ENCODE data around the gene NCOR1. TPM values are rescaled to one million over a fixed set of nuclear protein-coding genes. Genes with fewer than 3 reads are reported as not detected.
"Not testable (repeated sequence)": the region's sequence is repeated elsewhere in the genome, so short reads cannot be mapped to it uniquely, and the experiment has no call there.

NCOR1 gene
- total RNA-seq, 2 experiments from 2014 or later, result 68.0 to 134 TPM

DNA sequence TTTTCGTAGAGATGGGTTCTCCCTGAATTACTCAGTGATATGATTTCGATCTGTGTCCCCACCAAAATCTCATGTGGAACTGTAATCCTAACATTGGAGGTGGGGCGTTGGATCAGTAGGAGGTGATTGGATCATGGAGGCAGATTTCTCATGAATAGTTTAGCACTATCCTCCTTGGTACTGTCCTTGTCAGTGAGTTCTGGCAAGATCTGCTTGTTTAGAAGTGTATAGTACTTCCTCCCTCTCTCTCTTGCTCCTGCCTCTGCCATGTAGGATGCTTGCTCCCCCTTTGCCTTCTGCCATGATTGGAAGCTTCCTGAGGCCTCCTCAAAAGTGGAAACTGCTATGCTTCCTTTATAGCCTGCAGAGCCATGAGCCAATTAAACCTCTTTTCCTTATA lies 24.6 kb upstream of the NCOR1 start:
- Histone ChIP-seq H3K9me2 (ENCODE audit: insufficient read depth, low read length) (no peaks in the 10 kb centered on the region), H2AFZ (ENCODE audit: low read length) (no peak overlapping the region), H3K4me1 (ENCODE audit: insufficient read depth, low read length, poor library complexity, severe bottlenecking) (no peaks in the 10 kb centered on the region), H4K20me1 (ENCODE audit: insufficient read depth, low read length) (no peaks in the 10 kb centered on the region), H3K79me2 (ENCODE audit: insufficient read depth, low read depth, low read length) (no peaks in the 10 kb centered on the region), H3K27ac (ENCODE audit: low read depth, low read length, poor library complexity, severe bottlenecking) (no peak overlapping the region), H3K4me2 (ENCODE audit: low read length) (no peak overlapping the region), H3K9me3 (ENCODE audit: low read length) (no peaks in the 10 kb centered on the region), H3K36me3 (ENCODE audit: insufficient read depth, low read length) (peaks cover 17% of the 10 kb centered on the region), H3K4me3 (ENCODE audit: low read depth, low read length, poor library complexity, severe bottlenecking) (no peak overlapping the region)
- intact Hi-C loops (cut with micrococcal nuclease; ENCODE audit: unreplicated experiment), result no loop called here
- CTCF ChIA-PET (ENCODE audit: unreplicated experiment), result no interaction called here
- no peak for DNase-seq (ENCODE audit: low spot score)
- TF ChIP-seq, protein P1, sequence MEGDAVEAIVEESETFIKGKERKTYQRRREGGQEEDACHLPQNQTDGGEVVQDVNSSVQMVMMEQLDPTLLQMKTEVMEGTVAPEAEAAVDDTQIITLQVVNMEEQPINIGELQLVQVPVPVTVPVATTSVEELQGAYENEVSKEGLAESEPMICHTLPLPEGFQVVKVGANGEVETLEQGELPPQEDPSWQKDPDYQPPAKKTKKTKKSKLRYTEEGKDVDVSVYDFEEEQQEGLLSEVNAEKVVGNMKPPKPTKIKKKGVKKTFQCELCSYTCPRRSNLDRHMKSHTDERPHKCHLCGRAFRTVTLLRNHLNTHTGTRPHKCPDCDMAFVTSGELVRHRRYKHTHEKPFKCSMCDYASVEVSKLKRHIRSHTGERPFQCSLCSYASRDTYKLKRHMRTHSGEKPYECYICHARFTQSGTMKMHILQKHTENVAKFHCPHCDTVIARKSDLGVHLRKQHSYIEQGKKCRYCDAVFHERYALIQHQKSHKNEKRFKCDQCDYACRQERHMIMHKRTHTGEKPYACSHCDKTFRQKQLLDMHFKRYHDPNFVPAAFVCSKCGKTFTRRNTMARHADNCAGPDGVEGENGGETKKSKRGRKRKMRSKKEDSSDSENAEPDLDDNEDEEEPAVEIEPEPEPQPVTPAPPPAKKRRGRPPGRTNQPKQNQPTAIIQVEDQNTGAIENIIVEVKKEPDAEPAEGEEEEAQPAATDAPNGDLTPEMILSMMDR (conservative IDR thresholded peaks at IDR 0.05; ENCODE audit: low read length), result no peak
- no peak for TF ChIP-seq EZH2phosphoT487 (IDR thresholded peaks at IDR 0.05; ENCODE audit: borderline replicate concordance, low read depth, low read length)
- no TSS peak for BruUV-seq (replicated peaks)
- POLR2A ChIA-PET, result interaction anchor here (0.6 kb wide), 1 partner anchor 69 kb away, joined by 3 read pairs; no protein-coding TSS in a partner anchor

DNA sequence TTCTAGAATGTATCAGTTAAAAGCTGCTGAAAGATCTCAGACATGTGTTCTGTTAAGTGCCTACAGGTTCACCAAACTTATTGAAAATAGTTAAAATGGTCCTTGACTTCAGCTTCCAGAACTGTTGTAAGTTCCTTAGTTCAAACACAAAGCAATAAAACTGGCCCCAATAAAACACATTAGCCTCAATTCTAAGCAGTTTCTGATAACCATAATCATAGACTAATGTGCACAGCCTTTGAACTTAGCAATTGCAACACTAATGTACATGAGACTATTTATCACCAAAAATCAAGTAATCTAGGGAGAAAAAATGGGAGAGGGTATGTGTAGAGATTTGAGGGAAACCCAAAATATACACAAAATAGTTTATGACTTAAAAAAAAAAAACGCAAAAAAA lies 17.1 kb upstream of the NCOR1 start:
- ChIA-PET CTCF (ENCODE audit: unreplicated experiment) (no interaction called here), POLR2A (interaction anchor here (0.5 kb wide), 1 partner anchor 118 kb away, joined by 4 read pairs; no protein-coding TSS in a partner anchor)
- Histone ChIP-seq H3K9me2 (ENCODE audit: insufficient read depth, low read length) (no peaks in the 10 kb centered on the region), H2AFZ (ENCODE audit: low read length) (no peak overlapping the region), H3K4me2 (ENCODE audit: low read length) (no peak overlapping the region), H3K27ac (ENCODE audit: low read depth, low read length, poor library complexity, severe bottlenecking) (no peak overlapping the region), H3K4me1 (ENCODE audit: insufficient read depth, low read length, poor library complexity, severe bottlenecking) (no peaks in the 10 kb centered on the region), H3K79me2 (ENCODE audit: insufficient read depth, low read depth, low read length) (peaks cover 7% of the 10 kb centered on the region; the same call in 1 of the 2 replicates), H4K20me1 (ENCODE audit: insufficient read depth, low read length) (no peaks in the 10 kb centered on the region), H3K4me3 (ENCODE audit: low read depth, low read length, poor library complexity, severe bottlenecking) (no peak overlapping the region), H3K36me3 (ENCODE audit: insufficient read depth, low read length) (peaks cover 27% of the 10 kb centered on the region), H3K9me3 (ENCODE audit: low read length) (no peaks in the 10 kb centered on the region)
- BruUV-seq (replicated peaks), result no TSS peak
- no peak for DNase-seq (ENCODE audit: low spot score)
- intact Hi-C loops (cut with micrococcal nuclease; ENCODE audit: unreplicated experiment), result no loop called here
- TF ChIP-seq EZH2phosphoT487 (IDR thresholded peaks at IDR 0.05; ENCODE audit: borderline replicate concordance, low read depth, low read length), result no peak
- TF ChIP-seq, protein P1 (conservative IDR thresholded peaks at IDR 0.05; ENCODE audit: low read length), result no peak

DNA sequence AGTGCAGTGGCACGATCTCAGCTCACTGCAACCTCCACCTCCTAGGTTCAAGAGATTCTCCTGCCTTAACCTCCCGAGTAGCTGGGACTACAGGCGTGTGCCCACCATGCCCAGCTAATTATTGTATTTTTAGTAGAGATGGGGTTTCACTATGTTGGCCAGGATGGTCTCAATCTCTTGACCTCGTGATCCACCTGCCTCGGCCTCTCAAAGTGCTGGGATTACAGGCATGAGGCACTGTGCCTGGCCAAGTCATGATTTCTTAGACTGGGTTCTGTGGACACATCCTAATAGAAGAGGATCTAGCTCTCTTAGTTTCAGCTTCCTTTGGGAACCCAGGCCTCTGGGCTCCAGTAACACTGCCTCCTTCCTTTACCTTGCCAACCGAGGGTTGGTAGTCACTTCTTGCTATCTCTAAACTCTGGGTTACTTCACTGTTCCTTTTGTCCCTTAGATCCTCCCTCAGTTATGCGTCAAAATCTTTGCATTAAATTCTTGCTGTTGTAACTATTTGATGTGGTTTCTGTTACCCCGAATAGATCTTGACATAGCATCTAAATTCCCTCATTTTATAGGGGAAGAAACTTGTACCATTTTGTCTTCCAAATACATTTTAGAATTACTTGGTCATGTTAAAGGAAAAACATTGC lies 14.7 kb upstream of the NCOR1 start:
- BruUV-seq (replicated peaks); H3K4me1 ChIP-seq (ENCODE audit: insufficient read depth, low read length, poor library complexity, severe bottlenecking); H3K9me2 ChIP-seq (ENCODE audit: insufficient read depth, low read length); CTCF ChIA-PET (ENCODE audit: unreplicated experiment); H3K9me3 ChIP-seq (ENCODE audit: low read length); H3K27ac ChIP-seq (ENCODE audit: low read depth, low read length, poor library complexity, severe bottlenecking); H4K20me1 ChIP-seq (ENCODE audit: insufficient read depth, low read length); H3K4me3 ChIP-seq (ENCODE audit: low read depth, low read length, poor library complexity, severe bottlenecking); H3K79me2 ChIP-seq (ENCODE audit: insufficient read depth, low read depth, low read length); H3K4me2 ChIP-seq (ENCODE audit: low read length); DNase-seq (ENCODE audit: low spot score); intact Hi-C loops (cut with micrococcal nuclease; ENCODE audit: unreplicated experiment); H2AFZ ChIP-seq (ENCODE audit: low read length): not testable (repeated sequence)
- POLR2A ChIA-PET, result interaction anchor here (0.7 to 2.4 kb wide), 3 partner anchors 10 to 90 kb away, joined by 4 to 9 read pairs (median 6); partner anchors contain the start of gene PIGL
- peaks cover 14% of the 10 kb centered on the region for H3K36me3 ChIP-seq (ENCODE audit: insufficient read depth, low read length)

Data from OCI-LY7 (cell line).